ENCODE data around the gene CORO2B.
"Not testable (repeated sequence)": the region's sequence is repeated elsewhere in the genome, so short reads cannot be mapped to it uniquely, and the experiment has no call there.

The CORO2B gene

GRCh38 chr15:68604840-68605478 lies 26.2 kb downstream of the CORO2B start:
- DNase-seq (ENCODE audit: low spot score) = not testable (repeated sequence)

GRCh38 chr15:68606375-68606774 lies 27.6 kb downstream of the CORO2B start:
- no peak for DNase-seq (ENCODE audit: low spot score)

- no peak for DNase-seq (ENCODE audit: low spot score)
These were observed 29.5 kb downstream of the CORO2B start for GRCh38 chr15:68608206-68608843.

- no peak for DNase-seq (ENCODE audit: low spot score)
These were observed 30.0 kb downstream of the CORO2B start for GRCh38 chr15:68608844-68609232.

- no peak for DNase-seq (ENCODE audit: low spot score)
These were observed 30.8 kb downstream of the CORO2B start for GRCh38 chr15:68609629-68610028.

- DNase-seq (ENCODE audit: low spot score) = no peak
These were observed 32.0 kb downstream of the CORO2B start for GRCh38 chr15:68610825-68611224.

GRCh38 chr15:68612503-68612902 lies 33.7 kb downstream of the CORO2B start:
- DNase-seq (ENCODE audit: low spot score) = no peak

- DNase-seq (ENCODE audit: low spot score) = peak; percentile 33
These were observed 34.4 kb downstream of the CORO2B start for GRCh38 chr15:68612979-68613740.

GRCh38 chr15:68614286-68615035 lies 35.7 kb downstream of the CORO2B start:
- DNase-seq (ENCODE audit: low spot score) = no peak

GRCh38 chr15:68615301-68615700 lies 36.5 kb downstream of the CORO2B start:
- DNase-seq (ENCODE audit: low spot score) = no peak

GRCh38 chr15:68615811-68616210 lies 37.0 kb downstream of the CORO2B start:
- no peak for DNase-seq (ENCODE audit: low spot score)

GRCh38 chr15:68616397-68616796 lies 37.6 kb downstream of the CORO2B start:
- no peak for DNase-seq (ENCODE audit: low spot score)

- DNase-seq (ENCODE audit: low spot score) = no peak
These were observed 38.2 kb downstream of the CORO2B start for GRCh38 chr15:68617001-68617400.

GRCh38 chr15:68617777-68618176 lies 39.0 kb downstream of the CORO2B start:
- no peak for DNase-seq (ENCODE audit: low spot score)

- DNase-seq (ENCODE audit: low spot score) = no peak
These were observed 39.6 kb downstream of the CORO2B start for GRCh38 chr15:68618394-68618793.

GRCh38 chr15:68618908-68619698 lies 40.3 kb downstream of the CORO2B start:
- DNase-seq (ENCODE audit: low spot score) = no peak

- no peak for DNase-seq (ENCODE audit: low spot score)
These were observed 42.1 kb downstream of the CORO2B start for GRCh38 chr15:68620721-68621527.

GRCh38 chr15:68621535-68621934 lies 42.7 kb downstream of the CORO2B start:
- no peak for DNase-seq (ENCODE audit: low spot score)

- DNase-seq (ENCODE audit: low spot score) = no peak
These were observed 44.6 kb downstream of the CORO2B start for GRCh38 chr15:68623301-68623892.

- DNase-seq (ENCODE audit: low spot score) = no peak
These were observed 47.1 kb downstream of the CORO2B start for GRCh38 chr15:68625853-68626252.
